Ureter (tissue), 1 donor: ENCODE measurements around the gene TIGIT. TPM values are rescaled to one million over a fixed set of nuclear protein-coding genes. Genes with fewer than 3 reads are reported as not detected.

Source experiments
- DNase-seq: peaks from one replicate; pipeline ENCODE4 v3.0.0-alpha.2; 2020; ENCODE audit warnings: low spot score
- total RNA-seq: library from RNA; stranded (reverse); gene quantifications from one replicate; pipeline ENCODE4 v1.2.4, GENCODE V29; 2023
- donor health status: DM: yes; HTN: yes; CAD: no.

TIGIT gene
- total RNA-seq, 1 donor from 2014 or later = 0.78 TPM

DNA sequence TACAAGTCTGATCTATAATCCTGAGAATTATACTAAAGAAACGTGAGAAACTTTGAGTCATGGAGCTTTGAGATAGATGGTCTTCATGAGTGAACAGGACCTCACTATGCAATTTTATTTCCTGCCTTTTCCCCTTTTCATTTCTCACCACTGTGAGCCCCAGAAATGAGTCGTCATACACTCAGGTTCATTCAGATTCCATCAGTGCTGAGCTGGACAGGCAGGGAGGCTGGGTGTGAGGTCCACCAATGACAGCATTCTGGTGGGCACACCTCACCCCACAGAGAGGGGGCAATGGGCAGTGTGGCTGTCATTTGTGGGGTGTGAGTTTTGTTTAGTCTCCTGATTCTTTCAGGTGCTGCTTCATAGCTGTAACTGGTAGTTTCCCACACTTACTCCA, 16.9 kb downstream of the TIGIT start:
- DNase-seq = no peak

DNA sequence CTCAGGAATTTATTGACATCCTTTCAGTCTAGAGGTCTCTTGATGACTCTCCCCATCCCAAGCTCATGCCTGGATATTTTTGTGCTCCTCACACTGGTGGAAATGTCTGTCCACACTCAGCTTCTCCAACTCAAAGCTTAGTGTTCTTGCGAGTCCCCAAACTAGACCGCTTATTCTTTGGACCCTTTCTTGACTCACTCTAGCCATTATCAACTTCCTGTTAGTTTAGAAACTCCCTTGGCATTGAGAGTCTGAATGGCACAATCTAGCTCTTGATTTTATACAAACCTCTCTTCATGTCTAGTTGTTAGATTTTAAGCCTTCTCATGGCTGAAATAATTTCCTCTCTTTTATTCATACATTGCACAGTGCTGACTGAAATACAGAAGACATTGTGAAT, 19.6 kb downstream of the TIGIT start:
- no peak for DNase-seq

DNA sequence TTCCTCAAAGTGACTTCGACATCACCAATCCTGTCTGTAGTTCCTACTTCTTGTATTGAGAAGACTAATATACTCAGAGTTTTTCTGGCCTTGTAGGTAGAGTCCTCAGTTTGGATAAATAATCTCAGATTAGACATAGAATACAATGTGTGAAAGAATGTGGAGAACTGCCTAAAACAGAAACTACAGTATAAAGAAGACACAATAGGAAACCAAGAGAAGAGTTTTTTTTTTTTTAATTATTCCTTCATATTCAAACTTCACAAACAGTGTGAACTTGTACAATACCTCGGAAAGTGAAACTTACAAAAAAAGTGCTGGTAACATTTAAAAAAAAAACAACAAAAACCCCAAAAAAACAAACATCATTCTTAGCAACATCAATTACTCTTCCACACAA, 20.5 kb downstream of the TIGIT start:
- no peak for DNase-seq

DNA sequence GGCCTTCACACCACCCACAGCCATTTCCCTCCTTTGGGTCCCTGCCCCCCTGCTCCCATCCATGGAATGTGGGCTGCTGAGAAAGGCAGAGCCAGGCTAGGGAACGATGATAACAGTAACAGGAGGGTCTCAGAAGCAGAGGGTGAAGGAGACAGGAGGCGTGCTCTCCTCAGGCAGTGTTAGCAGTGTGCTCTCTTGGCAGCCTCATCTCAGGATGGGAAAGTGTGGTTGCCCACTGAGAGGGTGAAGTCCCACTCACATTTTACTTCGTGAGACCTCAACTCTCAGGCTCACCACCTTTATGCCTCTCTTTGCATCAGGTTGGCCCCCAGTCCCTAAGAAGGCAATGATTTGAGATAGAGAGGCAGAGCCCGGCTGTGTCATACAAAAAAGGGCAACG, 24.5 kb downstream of the TIGIT start:
- no peak for DNase-seq

DNA sequence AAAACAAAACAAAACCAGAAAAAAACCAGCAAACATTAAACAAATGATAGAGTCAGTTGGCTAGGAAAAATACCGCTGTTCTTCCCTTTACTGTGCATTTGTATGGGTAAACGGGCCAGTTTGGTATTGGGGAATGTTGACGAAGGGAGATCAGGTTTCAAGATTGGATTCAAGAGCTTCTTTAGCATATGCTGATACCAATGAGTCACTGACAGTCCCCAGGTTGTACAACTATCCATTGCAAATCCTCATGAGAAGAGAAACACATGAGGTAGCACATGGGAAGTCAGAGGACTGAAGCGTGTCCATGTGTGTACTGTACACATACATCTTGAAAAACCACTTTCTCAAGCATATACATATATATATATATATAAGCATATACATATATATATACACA, 25.6 kb downstream of the TIGIT start:
- no peak for DNase-seq

DNA sequence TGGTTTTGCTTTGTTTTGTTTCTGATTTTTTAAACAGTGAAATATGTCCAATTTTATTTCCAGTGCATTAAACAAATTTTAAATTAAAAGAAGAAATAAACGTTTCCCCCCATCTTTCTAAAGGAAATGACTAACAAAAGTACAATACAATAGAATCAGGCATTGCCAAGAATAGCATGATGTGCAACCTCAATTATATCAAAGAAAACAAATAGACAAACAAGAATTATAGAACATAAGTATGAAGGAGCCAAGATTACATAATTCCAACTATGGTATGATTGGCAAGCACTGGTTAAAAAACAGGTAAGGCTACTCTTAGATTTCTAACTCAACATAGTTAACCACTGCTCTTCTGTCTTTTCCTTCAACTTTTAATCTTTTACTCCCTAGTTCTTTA, 26.4 kb downstream of the TIGIT start:
- DNase-seq = no peak

DNA sequence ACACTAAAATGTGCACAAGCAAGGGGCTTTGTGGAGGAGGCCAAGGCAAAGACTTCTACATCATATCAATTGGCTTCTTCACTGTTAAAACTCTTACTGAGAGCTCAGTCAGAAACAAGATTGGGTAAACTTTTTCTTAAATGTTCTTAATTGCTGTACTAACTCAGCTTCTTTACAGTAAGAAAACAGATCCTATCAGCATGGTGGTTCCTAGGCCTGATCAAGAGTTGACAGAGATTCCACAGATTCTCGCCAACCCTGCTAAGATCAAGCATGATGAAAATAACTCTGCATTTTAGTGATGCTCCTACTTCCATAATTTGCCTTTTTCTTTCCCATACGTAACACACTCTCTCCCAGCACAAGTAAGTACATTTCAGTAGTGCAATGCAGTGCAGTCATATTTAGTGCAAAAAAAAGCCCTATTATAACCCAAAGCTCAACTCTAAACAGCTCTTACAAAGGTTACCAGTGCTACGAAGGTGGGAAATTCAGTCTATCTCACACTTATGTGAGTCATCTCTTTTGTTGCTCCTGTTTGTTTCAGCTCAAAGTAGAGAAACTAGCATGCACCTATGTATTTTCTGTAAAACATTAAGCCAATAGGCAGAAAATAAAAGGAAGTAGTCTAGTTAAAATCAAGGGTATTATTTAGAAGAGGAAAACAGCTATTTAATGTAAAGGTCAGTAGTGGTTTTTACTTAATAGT, 29.9 kb downstream of the TIGIT start:
- no peak for DNase-seq

DNA sequence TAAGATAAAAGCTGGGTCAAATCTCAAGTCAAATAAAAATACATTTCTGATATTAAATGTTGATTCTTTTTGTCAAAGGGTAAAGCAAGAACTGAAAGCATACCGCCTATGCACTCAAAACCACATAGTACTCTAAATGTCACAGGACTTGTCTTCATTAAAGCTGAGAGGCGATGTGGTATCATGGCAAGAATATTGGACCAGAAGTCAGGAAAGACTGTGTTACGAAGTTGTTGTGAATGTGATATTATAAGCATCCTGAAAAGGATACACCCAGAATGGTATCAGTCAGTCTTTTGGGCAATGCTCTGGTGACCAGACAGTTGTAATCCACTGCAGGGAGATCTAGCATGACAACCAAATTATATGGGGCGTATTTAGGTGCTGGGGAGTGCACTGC, 33.8 kb downstream of the TIGIT start:
- no peak for DNase-seq

DNA sequence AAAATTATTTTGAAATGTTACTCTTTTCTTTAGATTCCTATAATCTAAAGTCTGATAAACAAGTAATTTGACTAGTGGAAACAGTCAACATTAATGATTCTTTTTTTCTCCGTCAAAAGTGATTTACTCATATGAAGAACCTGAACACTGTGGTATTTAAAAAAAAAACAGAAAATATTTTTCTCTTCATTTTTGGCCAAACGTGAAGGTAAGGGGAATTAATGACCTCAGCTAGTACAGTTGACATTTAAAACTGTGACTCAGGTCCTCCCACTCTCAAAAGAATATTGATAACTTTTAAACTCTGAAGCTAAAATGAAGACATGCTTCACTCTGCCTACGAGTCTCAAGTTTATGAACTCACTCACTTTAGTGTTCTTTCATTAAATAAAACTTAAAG, 34.5 kb downstream of the TIGIT start:
- DNase-seq = no peak

DNA sequence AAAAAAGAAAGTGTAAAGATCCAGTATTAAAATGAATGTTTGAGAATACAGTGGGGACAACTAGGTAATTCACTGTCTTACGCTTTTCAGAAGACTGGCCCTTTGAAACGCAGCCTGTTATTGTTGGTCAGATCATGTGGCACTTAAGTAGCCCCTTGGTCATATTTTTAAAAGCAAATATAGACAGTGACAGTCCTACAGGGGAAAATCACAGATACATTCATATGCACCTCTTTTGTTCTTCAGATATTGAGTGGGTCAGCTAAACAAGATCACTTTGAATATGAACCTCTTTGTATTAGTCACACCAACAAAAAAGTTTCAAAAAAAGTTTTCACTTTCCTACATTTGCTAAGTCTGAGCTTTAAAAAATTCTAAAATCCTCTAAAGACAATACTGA, 36.0 kb downstream of the TIGIT start:
- no peak for DNase-seq

DNA sequence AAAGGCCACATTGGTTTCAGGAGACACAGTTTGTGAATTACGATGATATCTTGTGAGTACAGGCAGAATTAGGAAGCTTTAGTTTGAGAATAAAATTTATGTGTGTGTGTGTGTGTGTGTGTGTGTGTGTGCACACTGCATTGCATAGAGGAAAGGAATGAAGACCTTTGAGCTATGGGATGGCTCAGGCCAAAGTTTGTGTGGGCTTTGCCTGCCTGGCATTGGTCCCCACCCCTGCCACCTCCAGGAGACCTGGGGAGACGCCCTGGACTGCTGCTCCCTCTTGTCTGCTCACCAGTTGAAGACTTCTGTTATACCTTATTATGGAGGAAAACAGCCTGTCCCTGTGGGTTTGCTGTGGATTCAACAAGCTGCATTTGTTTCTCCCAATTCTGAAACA, 37.2 kb downstream of the TIGIT start:
- DNase-seq = no peak

DNA sequence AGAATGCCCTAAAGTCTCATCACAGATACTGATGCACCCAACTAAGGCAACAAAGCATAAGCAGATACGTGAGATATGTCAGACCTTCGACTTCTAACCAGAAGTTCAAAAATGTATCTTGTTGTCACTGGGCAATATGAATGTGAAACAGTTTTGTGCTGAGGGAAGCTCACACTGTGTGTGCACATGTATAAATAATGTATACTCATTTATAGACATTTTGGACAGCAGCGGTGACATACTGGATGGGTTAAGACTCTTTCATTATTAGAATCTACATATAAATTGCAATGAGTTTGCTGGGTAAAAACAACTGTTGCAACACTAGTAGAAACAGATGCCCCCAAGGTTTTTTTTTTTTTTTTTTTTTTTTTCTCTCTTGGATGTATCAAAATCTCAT, 37.9 kb downstream of the TIGIT start:
- DNase-seq = no peak

DNA sequence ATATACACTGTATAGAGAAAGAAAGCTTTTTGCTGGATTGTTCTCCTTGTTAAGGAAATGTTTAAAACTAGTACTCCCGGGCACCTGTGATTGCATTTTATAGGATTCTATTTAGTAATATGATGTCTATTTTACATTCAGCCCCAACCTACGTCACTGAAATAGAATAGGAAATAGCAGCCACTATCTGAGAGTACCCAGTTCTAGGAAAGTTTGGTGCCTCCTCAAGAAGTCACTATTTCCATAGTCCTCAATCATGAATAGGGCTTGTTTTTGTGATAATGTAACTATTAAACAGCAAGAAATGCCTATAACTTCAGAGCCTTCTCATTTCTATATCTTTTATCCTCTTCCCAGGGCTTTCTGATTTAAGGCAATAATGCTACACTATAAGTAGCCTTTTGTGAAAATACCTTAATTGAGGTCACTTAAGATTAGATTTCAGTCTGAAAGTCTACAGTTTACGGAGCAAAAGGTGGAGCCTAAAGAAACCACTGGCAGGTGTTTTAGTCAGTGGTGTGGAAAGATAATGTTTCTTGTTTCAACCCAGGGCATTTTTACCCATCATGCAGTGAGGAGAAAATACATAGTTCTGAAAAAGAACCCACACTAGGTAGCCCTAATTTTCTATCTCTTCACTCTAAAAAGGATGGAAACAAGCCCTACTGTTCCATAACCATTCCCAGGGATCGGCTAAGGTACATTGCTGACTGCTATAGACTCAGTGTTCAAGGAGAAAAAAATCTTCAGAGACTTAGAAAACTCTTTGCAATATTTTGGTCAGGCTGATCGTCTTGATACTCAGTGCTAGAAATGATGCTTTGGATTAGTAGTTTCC, 38.7 kb downstream of the TIGIT start:
- no peak for DNase-seq

DNA sequence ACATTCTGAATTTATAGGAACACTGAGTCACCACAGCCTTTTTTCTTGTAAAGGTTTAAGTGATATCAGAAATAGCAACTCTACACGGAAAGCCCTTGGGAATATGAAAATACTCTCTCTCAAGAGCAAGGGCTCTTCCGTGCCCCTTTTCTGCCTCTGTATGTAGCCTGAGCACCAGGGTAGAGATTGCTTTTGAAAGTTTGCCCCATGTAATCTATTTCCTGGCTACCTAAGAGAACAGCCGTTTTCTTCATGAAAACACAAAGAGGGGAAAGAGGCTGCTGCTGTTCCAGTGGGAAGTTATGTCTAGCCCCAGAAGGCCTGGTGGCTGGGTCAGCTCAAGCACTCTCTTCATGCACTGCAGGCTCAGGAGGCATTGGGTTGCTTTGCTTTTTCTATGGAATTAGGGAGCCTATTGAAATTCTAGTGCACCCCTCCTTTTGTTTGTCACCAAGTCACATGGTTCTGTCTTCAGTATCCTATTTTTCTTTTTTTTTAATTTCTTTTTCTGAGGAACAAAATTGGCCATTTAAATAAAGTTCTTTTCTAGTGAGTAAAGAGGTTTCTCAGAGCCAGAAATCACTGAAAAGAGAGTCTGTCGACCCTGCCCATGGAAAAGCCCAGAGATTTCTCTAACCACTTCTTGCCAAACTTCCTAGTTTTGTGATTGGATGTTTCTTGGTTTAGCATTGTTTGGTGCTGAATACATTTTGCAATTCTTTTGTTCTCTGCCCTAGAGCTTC, 39.5 kb downstream of the TIGIT start:
- no peak for DNase-seq

DNA sequence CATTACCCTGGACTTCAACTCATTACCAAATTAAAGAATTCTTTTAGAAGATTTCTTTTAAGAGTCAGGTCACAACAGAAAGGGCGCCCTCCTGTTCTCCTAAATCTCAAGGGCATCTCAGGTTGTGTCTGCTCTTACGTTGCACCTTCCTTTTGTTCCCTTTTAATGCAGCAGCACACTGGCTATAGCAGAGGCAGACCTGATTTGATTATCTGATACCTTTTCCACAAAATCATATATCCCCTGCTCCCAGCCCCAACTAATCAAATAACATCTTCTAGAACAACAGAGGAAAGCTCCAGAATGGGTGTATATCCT, 40.1 kb downstream of the TIGIT start:
- no peak for DNase-seq

DNA sequence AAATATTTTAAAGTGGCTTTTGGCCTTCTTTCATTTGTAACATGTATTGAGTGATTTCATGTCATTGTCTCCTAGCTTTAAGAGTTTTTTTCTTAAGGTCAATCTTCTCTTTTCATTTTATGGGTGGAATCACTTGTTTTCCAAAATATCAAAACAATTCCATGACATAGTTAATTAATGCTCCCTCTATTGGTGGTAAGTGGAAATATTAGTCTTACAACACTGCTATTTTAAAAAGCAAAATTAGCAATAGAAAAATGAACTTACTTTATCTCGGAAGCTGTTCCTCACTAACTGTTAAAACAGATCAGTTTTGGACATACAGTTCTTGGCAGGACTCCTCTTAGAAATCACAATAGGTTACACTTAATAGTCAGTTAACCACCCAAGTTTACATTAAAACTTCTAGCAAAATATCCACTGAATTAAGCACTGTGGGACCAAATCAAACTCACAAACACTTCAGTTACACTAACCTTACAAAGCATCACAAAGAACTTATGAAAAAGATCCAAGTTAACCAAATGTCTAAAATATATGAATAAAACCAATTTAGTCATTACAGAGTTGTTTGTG, 42.4 kb downstream of the TIGIT start:
- no peak for DNase-seq

DNA sequence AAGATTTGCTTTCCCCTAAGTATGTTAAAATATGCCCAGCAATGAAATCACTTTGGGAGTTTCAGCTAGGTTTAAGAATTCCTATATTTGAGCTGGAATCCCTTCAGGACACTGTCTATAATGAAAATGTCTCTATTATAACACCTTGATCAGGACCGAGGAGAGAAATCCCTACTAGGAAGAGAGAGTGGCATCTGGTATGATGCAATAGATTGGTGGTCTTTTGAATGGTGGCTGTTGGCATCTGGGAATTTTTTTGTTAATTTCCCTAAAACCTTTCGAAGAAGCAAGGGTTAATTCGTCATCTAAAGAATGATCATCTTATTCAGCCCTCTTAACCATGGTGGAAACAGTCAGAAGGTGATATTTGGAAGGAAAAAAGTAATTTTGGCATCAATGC, 43.0 kb downstream of the TIGIT start:
- no peak for DNase-seq

DNA sequence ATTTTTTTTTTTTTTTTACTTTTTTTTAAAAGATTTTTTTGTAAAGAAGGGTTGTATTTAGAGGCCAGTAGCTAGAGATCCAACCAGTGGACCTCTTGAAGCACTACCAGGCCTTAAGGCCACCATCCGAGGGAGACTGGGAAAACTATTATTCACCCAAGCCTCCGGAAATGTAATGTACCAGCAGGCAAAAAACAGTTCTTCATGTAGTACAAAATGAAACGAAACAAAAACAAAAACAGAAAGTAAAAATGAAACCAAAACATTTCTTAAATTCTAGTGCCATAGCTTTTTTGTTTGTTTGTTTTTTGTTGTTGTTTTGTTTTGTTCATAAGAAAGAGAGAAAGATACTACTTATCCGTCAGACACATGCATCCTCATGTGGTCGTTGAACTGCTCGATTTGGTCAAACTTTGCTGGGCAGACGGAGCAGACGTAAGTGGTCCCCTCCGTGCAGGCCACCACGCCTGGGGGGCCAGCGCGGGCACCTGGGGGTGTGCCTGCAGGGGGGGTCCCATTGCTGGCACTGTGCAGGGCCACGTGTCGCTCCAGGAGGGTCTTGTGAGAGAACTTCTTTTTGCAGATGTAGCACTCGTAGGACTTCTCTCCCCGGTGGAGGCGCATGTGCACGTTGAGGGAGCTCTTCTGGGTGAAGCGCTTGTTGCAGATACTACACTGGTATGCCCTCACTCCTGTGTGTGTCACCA, 45.0 kb downstream of the TIGIT start:
- no peak for DNase-seq

DNA sequence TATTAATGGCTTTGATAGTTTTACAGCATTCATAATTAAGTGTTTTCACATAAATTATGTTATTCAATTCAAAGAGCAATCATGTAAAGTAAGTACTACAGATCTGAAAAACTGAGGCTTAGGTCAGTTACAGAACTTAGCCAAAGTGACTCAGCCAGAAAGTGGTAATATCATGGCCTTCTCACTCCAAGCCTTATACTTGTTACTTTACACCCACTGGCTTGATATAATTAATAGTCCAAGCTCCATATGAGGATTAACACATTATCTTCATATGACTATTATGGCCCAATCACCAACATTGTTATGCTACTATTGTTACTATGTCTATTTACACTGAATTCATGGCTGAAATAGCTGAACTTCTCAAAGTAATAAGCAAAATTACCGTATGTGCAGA, 50.7 kb downstream of the TIGIT start:
- no peak for DNase-seq

DNA sequence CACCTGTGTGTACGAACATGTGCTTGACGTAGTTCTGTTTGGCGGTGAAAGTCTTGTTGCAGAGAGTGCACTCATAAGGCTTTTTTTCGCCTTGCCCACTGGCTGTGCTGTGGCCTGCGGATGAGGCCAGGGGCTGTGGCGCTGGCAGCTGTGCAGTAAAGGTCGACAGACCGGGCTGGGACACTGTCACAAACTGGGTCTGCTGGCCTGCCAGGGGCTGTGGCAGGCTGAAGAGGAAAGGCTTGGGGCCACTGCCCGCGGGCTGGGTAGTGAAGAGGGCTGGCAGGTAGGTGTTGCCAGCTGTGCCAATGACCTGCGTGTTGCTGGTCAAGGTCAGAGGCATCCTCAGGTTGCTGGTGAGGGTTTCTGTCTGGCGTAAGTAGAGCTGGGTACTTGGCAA, 56.4 kb downstream of the TIGIT start:
- DNase-seq = no peak

DNA sequence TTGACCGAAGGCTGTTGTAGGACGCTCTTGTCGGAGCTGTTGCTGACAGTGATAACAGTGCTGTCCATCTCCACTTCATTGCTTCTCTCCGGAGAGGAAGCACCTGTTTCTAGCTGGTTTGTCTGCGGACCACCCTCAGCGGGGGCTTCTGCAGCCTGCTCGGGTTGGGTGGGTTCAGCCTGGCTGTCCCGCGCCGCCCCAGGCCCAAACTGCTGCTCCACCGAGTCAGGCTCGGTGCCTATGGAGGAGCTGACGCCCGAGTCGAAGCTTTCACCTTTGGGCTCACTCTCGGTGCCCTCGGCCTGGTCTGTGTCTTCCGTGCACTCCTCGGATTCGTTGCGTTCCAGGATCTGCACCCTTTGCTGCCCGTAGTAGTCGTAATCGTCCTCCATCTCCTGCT, 56.9 kb downstream of the TIGIT start:
- DNase-seq = no peak
